ENCODE data around the gene GJC2. TPM values are rescaled to one million over a fixed set of nuclear protein-coding genes. Genes with fewer than 3 reads are reported as not detected.

The GJC2 gene
- total RNA-seq, 2 donors from 2014 or later: 0.69 to 1.2 TPM

DNA sequence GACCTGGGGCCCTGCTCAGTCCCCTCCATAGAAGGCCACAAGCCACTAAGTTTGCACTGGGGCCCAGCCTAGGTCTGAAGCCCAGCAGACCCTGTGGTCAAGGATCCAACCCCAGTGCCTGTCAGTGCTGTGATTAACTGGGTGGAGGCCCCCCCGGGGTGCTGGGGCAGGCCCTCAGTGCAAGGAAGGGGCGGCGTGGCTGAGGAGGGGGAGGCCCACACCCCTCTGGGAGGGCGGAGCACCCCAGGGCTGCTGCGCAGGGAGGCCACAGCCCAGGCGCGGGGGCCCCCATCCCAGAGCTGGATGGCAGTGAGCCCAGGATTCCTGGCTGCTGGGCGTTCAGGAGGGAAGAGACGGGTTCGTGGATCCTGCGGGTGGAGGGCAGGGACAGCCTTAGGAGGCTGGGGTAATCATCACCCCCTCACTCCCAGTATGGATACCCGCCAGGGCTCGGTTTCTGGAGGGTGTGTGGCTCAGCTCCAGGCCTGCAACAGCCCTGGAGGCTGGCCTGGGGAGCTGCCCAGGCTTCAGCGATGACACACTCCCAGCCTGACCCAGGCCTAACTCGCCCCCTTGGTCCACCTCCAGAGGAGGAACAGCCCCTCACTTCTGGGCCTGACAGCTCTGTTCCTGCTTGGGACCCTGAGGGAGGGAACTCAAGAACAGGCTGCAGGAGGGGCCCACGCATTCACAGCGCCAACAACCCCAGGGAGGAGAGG, 890 bp downstream of the GJC2 start:
- no peaks in the 10 kb centered on the region for H3K27me3 ChIP-seq
- H3K4me1 ChIP-seq: no peaks in the 10 kb centered on the region
- H3K9ac ChIP-seq (ENCODE audit: low read depth in 2 of 2, low read length in 2 of 2): peak overlapping the region; percentile 34 to 55
- intact Hi-C loops (cut with DNase I): no loop called here
- no peaks in the 10 kb centered on the region for H3K36me3 ChIP-seq
- peak; percentile 50 for DNase-seq
- H3K27ac ChIP-seq: peak overlapping the region; percentile 47
- TF ChIP-seq, protein P1, sequence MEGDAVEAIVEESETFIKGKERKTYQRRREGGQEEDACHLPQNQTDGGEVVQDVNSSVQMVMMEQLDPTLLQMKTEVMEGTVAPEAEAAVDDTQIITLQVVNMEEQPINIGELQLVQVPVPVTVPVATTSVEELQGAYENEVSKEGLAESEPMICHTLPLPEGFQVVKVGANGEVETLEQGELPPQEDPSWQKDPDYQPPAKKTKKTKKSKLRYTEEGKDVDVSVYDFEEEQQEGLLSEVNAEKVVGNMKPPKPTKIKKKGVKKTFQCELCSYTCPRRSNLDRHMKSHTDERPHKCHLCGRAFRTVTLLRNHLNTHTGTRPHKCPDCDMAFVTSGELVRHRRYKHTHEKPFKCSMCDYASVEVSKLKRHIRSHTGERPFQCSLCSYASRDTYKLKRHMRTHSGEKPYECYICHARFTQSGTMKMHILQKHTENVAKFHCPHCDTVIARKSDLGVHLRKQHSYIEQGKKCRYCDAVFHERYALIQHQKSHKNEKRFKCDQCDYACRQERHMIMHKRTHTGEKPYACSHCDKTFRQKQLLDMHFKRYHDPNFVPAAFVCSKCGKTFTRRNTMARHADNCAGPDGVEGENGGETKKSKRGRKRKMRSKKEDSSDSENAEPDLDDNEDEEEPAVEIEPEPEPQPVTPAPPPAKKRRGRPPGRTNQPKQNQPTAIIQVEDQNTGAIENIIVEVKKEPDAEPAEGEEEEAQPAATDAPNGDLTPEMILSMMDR (IDR thresholded peaks at IDR 0.05): no peak
- no peaks in the 10 kb centered on the region for H3K9me3 ChIP-seq
- no peak overlapping the region for H3K4me3 ChIP-seq

DNA sequence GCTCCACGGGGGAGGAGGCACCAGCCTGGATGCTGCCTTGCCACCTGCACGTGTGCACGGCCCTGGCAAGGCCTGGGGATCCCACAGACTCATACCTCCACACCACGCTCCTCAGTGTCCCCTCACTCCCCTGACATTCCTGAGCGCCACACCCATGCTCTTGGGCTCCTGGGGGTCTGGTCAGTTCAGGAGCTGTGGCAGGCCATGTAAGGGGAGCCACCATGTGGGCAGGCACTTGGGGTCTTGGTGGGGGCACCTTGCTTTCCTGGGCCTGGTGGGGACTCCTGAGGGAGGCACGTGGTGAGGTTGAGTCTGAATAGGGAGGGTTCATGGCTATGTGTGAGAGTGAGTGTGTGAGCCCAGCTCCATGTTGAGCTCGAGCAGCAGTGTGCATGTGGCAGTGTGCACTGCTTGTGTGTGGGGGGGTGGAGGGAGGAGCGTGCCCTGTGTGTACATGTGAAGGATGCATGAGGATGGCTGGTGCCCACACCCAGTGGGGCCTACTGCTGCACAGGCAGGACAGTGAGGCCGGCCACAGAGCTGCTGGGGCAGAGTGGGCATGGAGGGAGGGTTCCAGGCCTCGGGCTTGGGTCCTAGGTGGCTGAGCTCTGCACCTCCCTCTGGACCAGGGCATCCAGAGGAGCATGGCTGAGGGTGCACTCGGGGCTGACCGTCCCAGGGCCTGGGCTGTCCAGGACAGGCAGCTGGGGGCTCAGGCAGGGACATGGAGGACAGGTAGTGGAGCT, 1.6 kb downstream of the GJC2 start:
- Histone ChIP-seq H3K4me3 (no peak overlapping the region), H3K27me3 (no peaks in the 10 kb centered on the region), H3K36me3 (no peaks in the 10 kb centered on the region), H3K9me3 (no peaks in the 10 kb centered on the region), H3K9ac (ENCODE audit: low read depth in 2 of 2, low read length in 2 of 2) (peak overlapping the region in 1 of 2 donors; percentile 55), H3K4me1 (no peaks in the 10 kb centered on the region), H3K27ac (no peak overlapping the region)
- intact Hi-C loops (cut with DNase I): no loop called here
- TF ChIP-seq, protein P1 (IDR thresholded peaks at IDR 0.05): no peak
- DNase-seq: no peak

DNA sequence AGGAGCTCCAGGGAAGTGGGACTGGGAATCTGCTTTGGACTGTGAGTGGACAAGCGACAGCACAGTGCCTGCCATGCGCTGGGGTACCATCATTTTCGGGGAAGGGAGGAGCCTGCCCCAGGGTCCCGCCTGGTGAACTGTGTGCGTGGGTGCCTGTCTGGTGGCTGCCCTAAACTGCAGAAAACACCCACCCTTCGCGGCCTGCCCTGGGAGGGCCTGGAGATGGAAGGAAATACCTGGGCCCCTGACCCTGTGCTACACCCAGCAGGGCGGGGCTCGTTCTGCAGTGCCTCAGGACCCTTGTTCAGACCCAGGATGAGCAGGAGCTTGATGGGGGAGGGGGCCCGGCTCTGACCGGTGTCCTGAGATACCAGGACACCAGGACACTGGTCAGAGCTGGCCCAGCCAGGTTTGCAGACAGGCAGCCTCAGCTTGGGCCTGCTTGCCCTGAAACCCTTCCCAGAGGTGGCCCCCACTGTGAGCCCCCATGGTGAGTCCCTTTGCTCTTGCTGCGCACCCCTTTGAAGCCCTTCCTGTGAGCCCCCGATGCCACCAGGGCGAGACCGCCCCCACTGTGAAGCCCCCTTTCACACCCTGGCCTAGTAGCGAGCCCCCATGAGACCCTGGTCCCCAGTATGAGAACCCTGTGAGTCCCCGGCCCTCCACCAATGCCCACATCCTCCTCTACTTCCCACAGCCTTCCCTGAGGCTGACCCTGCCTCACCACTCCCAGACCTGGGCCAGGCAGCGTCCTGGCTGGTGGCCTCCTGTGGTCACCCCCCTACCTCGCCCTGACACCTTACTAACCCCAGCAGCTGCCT, 2.6 kb downstream of the GJC2 start:
- Histone ChIP-seq H3K4me3 (no peak overlapping the region), H3K9ac (ENCODE audit: low read depth in 2 of 2, low read length in 2 of 2) (no peak overlapping the region), H3K4me1 (no peaks in the 10 kb centered on the region), H3K36me3 (no peaks in the 10 kb centered on the region), H3K9me3 (no peaks in the 10 kb centered on the region), H3K27ac (no peak overlapping the region), H3K27me3 (no peaks in the 10 kb centered on the region)
- intact Hi-C loops (cut with DNase I): no loop called here
- DNase-seq: no peak
- TF ChIP-seq, protein P1 (IDR thresholded peaks at IDR 0.05): no peak

DNA sequence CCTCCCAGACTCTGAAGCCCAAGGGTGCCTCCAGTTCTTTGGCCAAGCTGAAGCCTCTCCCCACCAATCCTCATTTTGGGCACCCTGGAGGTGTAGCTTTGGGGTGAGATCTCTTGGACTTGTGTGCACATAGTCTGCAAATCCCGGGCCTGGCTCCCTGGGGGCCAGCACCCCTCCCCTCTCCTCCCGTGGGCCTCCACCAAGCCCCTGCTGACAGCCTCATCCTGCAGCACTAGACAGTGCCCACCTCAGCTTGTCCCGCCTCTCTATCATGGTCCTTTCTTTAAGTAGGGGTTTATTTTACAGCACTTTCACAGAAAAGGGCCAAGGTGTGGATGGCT, 3.2 kb downstream of the GJC2 start:
- DNase-seq: no peak
- Histone ChIP-seq H3K27ac (no peak overlapping the region), H3K36me3 (no peaks in the 10 kb centered on the region), H3K9ac (ENCODE audit: low read depth in 2 of 2, low read length in 2 of 2) (no peak overlapping the region), H3K9me3 (no peaks in the 10 kb centered on the region), H3K4me1 (no peaks in the 10 kb centered on the region), H3K27me3 (no peaks in the 10 kb centered on the region), H3K4me3 (no peak overlapping the region)
- TF ChIP-seq, protein P1 (IDR thresholded peaks at IDR 0.05): no peak
- intact Hi-C loops (cut with DNase I): no loop called here

GRCh38 chr1:228154021-228154669, 4.4 kb downstream of the GJC2 start:
- H3K9ac ChIP-seq (ENCODE audit: low read depth in 2 of 2, low read length in 2 of 2): no peak overlapping the region
- no peak overlapping the region for H3K27ac ChIP-seq
- no peaks in the 10 kb centered on the region for H3K9me3 ChIP-seq
- no peak for DNase-seq
- intact Hi-C loops (cut with DNase I): no loop called here
- TF ChIP-seq, protein P1 (IDR thresholded peaks at IDR 0.05): no peak
- no peaks in the 10 kb centered on the region for H3K4me1 ChIP-seq
- no peaks in the 10 kb centered on the region for H3K27me3 ChIP-seq
- H3K4me3 ChIP-seq: no peak overlapping the region
- H3K36me3 ChIP-seq: no peaks in the 10 kb centered on the region

Measured in colonic mucosa (tissue), 4 donors.